ENCODE data around the gene RRP7A.

GRCh38 chr22:42462016-42462415, 57.6 kb downstream of the RRP7A start:
- TF ChIP-seq CTCF (IDR thresholded peaks at IDR 0.05; ENCODE audit: low read depth, low read length, missing input control) (no peak), EGR1 (IDR thresholded peaks at IDR 0.05; ENCODE audit: low read depth in 2 of 2) (no peak), RAD21 (IDR thresholded peaks at IDR 0.05) (no peak), REST (IDR thresholded peaks at IDR 0.05) (no peak), YY1 (IDR thresholded peaks at IDR 0.05) (no peak)
- TF ChIP-seq, protein P1, sequence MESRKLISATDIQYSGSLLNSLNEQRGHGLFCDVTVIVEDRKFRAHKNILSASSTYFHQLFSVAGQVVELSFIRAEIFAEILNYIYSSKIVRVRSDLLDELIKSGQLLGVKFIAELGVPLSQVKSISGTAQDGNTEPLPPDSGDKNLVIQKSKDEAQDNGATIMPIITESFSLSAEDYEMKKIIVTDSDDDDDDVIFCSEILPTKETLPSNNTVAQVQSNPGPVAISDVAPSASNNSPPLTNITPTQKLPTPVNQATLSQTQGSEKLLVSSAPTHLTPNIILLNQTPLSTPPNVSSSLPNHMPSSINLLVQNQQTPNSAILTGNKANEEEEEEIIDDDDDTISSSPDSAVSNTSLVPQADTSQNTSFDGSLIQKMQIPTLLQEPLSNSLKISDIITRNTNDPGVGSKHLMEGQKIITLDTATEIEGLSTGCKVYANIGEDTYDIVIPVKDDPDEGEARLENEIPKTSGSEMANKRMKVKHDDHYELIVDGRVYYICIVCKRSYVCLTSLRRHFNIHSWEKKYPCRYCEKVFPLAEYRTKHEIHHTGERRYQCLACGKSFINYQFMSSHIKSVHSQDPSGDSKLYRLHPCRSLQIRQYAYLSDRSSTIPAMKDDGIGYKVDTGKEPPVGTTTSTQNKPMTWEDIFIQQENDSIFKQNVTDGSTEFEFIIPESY (IDR thresholded peaks at IDR 0.05): no peak
